Hepatic stellate cell (primary cell): ENCODE results near the gene CAP1.

Experiments
- DNase-seq: peaks from one replicate; pipeline ENCODE4 v3.0.0; 2011; ENCODE audit warnings: low spot score

CAP1 gene

DNA sequence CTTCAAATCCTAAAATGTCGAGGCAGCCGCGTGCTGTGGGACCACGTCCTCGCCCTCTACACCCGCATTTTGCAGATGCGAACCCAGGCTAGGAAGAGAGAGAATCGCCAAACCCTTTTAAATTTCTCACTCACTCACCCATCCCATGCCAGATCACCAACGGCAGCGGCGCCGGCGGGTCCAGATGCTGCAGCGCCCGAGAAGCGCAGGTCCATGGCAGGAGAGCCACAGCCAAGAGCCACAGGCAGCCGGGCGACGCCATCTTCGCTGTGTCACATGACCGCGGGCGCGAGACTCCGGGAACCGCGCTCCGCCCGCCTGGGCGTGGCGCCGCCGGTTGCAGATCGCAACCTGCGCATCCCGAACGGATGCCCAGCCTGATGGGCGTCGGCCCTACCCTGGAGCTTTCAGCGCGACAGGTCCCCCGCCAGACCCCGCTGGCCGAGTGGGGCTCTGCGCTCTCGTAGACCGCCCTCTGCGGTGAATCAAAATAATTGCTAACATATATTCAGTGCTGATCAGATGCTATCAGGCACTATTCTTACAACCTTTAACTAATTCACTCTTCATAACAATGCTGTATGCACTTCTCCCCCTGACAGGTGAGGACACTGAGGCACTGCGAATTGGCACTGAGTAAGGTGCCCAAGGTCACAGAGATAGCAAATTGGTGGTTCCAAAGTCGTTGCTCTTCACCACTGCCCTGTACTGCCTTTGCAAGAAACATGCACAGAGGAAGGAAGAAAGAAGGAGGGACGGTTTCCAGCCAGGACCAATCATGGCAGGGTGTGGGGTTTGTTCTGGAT is 56.7 kb downstream of the CAP1 start, which contains the start of gene PPT1:
TSS of gene PPT1 (minus strand) at position 276 of the 806 bp plus-strand sequence. CDS start at position 262, 14 bp downstream.
- peak; percentile 70 for DNase-seq

- no peak for DNase-seq
These were observed 61.5 kb downstream of the CAP1 start for GRCh38 chr1:40102038-40102437.

DNA sequence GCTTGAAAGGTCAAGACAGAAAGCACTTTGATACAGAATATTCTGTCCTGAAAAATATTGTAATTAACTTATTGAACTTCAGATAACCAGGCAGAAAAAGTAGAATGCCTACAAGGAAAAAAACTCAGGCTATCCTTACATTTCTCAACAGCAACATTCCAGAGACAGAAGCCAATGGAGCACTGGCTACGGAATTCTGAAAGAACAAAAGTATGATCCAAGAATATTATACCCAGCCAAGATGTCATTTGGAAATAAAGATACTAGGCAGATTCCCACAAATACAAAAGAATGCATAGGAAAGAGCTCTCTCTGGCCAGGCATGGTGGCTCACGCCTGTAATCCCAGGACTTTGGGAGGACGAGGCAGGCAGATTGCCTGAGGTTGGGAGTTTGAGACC is 62.4 kb downstream of the CAP1 start:
- DNase-seq, result no peak

DNA sequence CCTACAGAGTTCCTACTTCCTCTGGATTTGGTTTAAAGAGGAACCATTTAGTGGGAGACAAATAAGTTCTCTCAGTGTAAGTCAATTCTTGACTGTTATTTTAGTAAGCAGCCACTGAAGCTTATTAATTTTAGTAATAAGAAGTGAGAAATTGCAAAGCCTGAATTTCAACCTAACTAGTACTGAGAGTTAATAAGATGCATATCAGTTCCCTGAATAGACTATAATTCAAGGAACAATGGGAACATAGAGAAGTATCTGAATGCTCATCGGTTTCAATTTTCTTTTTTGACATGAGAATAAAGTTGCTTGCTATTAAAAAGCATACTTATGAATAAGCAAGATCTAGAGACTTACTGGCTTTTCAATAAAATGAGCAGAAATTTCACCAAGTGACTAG is 64.5 kb downstream of the CAP1 start:
- no peak for DNase-seq

DNA sequence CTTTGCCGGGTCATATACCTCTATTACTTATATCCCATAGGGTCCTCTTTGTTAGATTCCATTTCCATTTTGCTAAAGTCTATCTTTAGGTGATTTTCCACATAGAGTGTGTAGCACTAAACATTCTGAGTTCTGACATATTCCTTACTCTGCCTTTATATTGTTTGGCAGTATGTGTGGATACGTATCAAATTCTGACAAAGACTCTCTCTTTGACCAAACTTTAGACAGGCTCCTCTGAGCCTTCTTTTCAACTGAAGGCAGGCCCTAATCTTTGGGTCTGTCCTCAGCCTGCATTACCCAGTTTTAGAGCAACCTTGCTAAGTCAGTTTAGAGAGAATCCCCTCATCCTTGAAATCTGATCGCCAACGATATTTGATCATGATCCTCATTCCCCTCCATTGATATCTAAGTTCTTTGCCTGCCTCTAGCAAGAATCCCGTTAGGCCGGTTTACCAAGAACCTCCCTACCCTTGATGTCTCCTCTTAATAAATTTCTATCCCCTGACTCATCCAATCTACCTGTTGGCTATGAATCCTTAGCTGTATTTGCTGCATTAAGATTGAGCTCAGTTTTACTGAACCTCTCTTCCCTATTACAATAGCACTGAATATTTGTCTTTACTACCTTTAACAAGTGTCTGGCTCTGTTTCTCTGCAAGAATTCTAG is 66.9 kb downstream of the CAP1 start:
- DNase-seq, result no peak

DNA sequence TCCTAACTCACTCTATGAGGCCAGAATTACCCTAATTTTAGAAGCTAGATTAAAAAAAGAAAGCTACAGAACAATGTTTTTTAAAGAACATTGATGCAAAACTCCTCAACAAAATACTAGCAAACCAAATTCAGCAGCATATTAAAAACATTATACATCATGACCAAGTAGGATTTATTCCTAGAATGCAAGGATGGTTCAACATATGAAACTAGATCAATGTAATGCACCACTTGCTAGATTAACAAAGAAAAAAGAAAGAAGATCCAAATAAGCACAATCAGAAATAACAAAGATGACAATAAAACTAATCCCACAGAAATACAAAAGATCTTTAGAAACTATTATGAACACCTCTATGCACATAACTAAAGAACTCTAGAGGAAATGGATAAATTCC is 69.9 kb downstream of the CAP1 start:
- no peak for DNase-seq

DNA sequence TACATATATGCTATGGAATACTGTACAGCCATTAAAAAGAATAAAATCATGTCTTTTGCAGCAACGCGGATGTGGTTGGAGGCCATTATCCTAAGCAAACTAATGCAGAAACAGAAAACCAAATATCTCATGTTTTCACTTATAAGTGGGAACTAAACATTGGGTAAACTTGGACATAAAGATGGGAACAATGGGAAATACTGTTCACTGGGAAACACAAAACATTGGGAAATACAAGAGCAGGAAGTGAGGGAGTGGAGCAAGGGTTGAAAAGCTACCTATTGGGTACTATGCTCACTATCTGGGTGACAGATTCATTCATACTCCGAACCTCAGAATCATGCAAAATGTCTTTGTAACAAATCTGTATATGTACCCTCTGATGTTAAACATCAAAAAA is 73.9 kb downstream of the CAP1 start:
- no peak for DNase-seq

- DNase-seq, result no peak
These were observed 79.6 kb downstream of the CAP1 start for GRCh38 chr1:40120128-40120527.
